DND-41 (cell line): ENCODE measurements around the gene C1orf210.

Source experiments
- EZH2 ChIP-seq: IDR thresholded peaks from 3 replicates; pipeline ENCODE4 v1.6.1; 2012; ENCODE audit warnings: borderline replicate concordance, low read depth, mild to moderate bottlenecking, moderate library complexity, low read length, inconsistent platforms; ENCODE audit not compliant: severe bottlenecking
- TF ChIP-seq, protein P1 (sequence below): IDR thresholded peaks from 2 replicates; pipeline ENCODE4 v1.5.1; 2012; ENCODE audit warnings: borderline replicate concordance, low read length, moderate library complexity, mild to moderate bottlenecking; ENCODE audit not compliant: poor library complexity, severe bottlenecking; ENCODE audit errors: extremely low read depth

DNA sequence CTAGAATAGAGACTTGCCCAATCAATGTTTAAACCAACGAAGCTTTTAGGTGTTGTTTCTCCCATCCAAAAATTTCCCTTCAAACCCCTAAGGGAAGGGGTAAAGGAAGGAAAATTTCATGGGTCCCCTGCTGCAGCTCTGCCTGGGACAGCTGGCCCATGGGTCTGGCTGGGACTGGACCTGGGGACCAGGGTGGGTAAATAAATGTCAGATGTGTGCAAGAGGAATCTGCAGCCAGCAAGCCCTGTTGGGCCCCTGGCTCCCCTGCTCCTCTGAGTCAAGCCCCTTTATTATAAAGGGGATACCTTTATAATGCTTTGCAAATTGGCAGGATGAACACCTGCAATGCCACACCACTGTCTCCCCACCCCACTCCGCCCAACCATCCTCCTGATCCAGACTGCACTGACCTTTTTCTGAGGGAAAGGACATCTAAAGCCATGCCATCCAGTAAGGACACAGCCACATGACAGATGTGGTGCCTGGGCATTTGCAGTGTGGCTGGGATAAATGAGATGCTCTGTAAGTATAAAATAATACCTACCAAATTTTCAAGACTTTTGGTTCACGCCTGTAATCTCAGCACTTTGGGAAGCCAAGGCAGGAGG, 17.5 kb downstream of the C1orf210 start:
- TF ChIP-seq, protein P1, sequence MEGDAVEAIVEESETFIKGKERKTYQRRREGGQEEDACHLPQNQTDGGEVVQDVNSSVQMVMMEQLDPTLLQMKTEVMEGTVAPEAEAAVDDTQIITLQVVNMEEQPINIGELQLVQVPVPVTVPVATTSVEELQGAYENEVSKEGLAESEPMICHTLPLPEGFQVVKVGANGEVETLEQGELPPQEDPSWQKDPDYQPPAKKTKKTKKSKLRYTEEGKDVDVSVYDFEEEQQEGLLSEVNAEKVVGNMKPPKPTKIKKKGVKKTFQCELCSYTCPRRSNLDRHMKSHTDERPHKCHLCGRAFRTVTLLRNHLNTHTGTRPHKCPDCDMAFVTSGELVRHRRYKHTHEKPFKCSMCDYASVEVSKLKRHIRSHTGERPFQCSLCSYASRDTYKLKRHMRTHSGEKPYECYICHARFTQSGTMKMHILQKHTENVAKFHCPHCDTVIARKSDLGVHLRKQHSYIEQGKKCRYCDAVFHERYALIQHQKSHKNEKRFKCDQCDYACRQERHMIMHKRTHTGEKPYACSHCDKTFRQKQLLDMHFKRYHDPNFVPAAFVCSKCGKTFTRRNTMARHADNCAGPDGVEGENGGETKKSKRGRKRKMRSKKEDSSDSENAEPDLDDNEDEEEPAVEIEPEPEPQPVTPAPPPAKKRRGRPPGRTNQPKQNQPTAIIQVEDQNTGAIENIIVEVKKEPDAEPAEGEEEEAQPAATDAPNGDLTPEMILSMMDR = no peak
- no peak for TF ChIP-seq EZH2
